ENCODE results near the gene CRTAC1.

GRCh38 chr10:97882142-97883091, 148.0 kb downstream of the CRTAC1 start:
- TF ChIP-seq POLR2A (IDR thresholded peaks at IDR 0.05) (no peak), CTCF (IDR thresholded peaks at IDR 0.05) (no peak)
